ENCODE results near the gene CNOT8. TPM values are rescaled to one million over a fixed set of nuclear protein-coding genes. Genes with fewer than 3 reads are reported as not detected.

CNOT8 gene
- total RNA-seq, 1 experiment from 2014 or later = 64.3 TPM

DNA sequence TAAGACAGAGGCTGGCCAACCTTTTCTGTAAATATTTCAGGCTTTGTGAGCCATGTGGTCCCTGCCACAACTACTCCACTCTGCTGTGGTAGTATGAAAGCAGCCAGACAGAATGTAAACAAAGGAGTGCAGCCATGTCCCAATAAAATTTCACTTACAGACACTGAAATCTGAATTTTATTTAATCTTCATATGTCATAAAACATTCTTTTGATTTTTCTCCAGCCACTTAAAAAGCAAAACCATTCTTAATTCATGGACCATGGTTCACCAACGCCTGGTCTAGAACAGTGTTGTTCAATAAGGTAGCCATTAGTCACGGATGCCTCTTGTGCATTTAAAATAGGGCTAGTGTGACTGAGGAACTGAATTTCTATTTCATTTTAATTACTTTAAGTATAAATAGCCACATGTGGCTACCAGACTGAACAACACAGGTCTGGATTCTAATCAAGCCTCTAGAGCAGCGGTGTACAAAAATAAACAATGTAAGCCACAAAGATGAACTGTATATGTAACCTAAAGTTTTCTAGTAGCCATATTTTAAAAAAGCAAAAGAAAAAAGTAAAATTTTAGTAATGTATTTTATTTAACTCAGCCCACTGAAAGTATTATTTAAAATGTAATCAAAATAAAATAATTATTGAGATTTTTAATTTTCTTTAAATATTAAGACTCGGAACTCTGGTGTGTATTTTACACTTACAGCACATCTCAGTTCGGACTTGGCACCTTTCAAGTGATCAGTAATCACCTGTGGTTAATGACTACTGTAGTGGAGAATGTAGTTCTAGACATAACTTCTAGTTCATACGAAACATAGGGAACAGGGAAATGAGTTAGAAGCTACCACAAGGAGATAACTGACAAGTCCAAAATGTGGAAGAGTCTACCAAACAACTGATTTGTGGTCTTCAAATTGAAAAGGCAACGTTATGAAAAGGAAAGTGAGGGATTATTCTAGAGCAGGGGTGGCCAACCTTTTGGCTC, 65.3 kb downstream of the CNOT8 start:
- H3K36me3 ChIP-seq (ENCODE audit: insufficient read depth, low read length) = peaks cover 61% of the 10 kb centered on the region; the same call in 1 of the 2 replicates

More for the DNA sequence above, 65.3 kb downstream of the CNOT8 start:
- no peaks in the 10 kb centered on the region for H3K27me3 ChIP-seq (ENCODE audit: low read length)
- DNase-seq = no peak
- H3K4me2 ChIP-seq (ENCODE audit: low read depth, low read length, poor library complexity, severe bottlenecking) = no peak overlapping the region
- H3K79me2 ChIP-seq (ENCODE audit: low read length) = no peaks in the 10 kb centered on the region
- H3K9me3 ChIP-seq (ENCODE audit: low read length) = no peaks in the 10 kb centered on the region
- H3K9ac ChIP-seq (ENCODE audit: low read length) = no peak overlapping the region
- no peak overlapping the region for H2AFZ ChIP-seq (ENCODE audit: low read length)
- H3K9me2 ChIP-seq (replicated peaks; ENCODE audit: insufficient read depth, low read length) = no peaks in the 10 kb centered on the region
- no peaks in the 10 kb centered on the region for H4K20me1 ChIP-seq (ENCODE audit: insufficient read depth, low read depth, low read length)
- no peaks in the 10 kb centered on the region for H3K4me1 ChIP-seq (ENCODE audit: low read length)
- no peak overlapping the region for H3K27ac ChIP-seq (ENCODE audit: low read length)
- H3K4me3 ChIP-seq (ENCODE audit: low read length) = no peak overlapping the region

Small RNA genes within 50 kb of the gene (small RNA-seq; reads per million reads assigned to genes)
- gene MIR378H = not detected

Other genes starting within 250 kb of the CNOT8 start
- 105 and 140 TPM in 2 replicates for gene LARP1, start 103.2 kb upstream of the CNOT8 start, total RNA-seq (2014; rRNA removed; shearing (Covaris generic); ENCODE audit: low replicate concordance)
- gene FAXDC2, start 8.0 kb upstream of the CNOT8 start, total RNA-seq (2014; rRNA removed; shearing (Covaris generic); ENCODE audit: low replicate concordance) = not detected in 2 replicates
- 19.3 and 20.8 TPM in 2 replicates for gene GEMIN5, start 79.6 kb downstream of the CNOT8 start, total RNA-seq (2014; rRNA removed; shearing (Covaris generic); ENCODE audit: low replicate concordance)
- 21.3 and 35.0 TPM in 2 replicates for gene MRPL22, start 82.4 kb downstream of the CNOT8 start, total RNA-seq (2014; rRNA removed; shearing (Covaris generic); ENCODE audit: low replicate concordance)
- 0.04 and 0.30 TPM in 2 replicates for gene KIF4B, start 155.1 kb downstream of the CNOT8 start, total RNA-seq (2014; rRNA removed; shearing (Covaris generic); ENCODE audit: low replicate concordance)

Measured in Karpas-422 (cell line).